CD4-positive, alpha-beta T cell (primary cell): ENCODE measurements around the gene ERICH4. TPM values are rescaled to one million over a fixed set of nuclear protein-coding genes. Genes with fewer than 3 reads are reported as not detected.

ENCODE experiments used
- ATAC-seq: fragments of 200-7000 bp; cut with Tn5 transposase; one replicate; pipeline ENCODE4 v1.10.0; 2022; ENCODE audit warnings: mild to moderate bottlenecking; ENCODE audit not compliant: poor library complexity
- CTCF ChIA-PET: fragments of 350-600 bp; sonication (Branson Sonifier 250); formaldehyde crosslinking; loops from one replicate; lab custom pipeline; 2021; ENCODE audit warnings: antibody characterized with exemption, inconsistent platforms; lab: Charles Lee
- POLR2A ChIA-PET: fragments of 350-600 bp; sonication (Branson Sonifier 250); formaldehyde crosslinking; loops from one replicate; lab custom pipeline; 2021; ENCODE audit warnings: antibody characterized with exemption, inconsistent platforms; lab: Charles Lee
- DNase-seq, 14 experiments: peaks; one replicate each; pipeline ENCODE4 v3.0.0-alpha.2; 2013 to 2020; ENCODE audit warnings: mixed read lengths in 2 of 14
- H3K27ac ChIP-seq, 2 donors: one replicate each; pipeline versions ENCODE4 v1.5.1 to v1.7.0; 2013; ENCODE audit warnings: low read length in 2 of 2, low read depth in 1 of 2, mild to moderate bottlenecking in 1 of 2
- H3K27me3 ChIP-seq, 2 experiments: 1 replicate in 1 of 2; 2 replicates in 1 of 2; pipeline versions ENCODE4 v1.6.1 to v1.7.0; 2013; ENCODE audit warnings: low read length in 2 of 2, control low read depth in 1 of 2, mild to moderate bottlenecking in 1 of 2, moderate library complexity in 1 of 2; ENCODE audit not compliant: insufficient read depth in 2 of 2, control insufficient read depth in 1 of 2
- H3K36me3 ChIP-seq: one replicate; pipeline ENCODE4 v1.6.1; 2013; ENCODE audit warnings: low read length, control low read depth; ENCODE audit not compliant: insufficient read depth
- H3K4me1 ChIP-seq: one replicate; pipeline ENCODE4 v1.6.1; 2013; ENCODE audit warnings: low read length, control low read depth; ENCODE audit not compliant: insufficient read depth
- H3K4me3 ChIP-seq: one replicate; pipeline ENCODE4 v1.5.1; 2013; ENCODE audit warnings: mild to moderate bottlenecking, low read length, moderate library complexity
- H3K9me3 ChIP-seq, 2 experiments: 1 replicate in 1 of 2; 2 replicates in 1 of 2; pipeline versions ENCODE4 v1.6.1 to v1.7.0; 2013; ENCODE audit warnings: low read length in 2 of 2, mild to moderate bottlenecking in 2 of 2, control low read depth in 1 of 2, moderate library complexity in 1 of 2; ENCODE audit not compliant: control insufficient read depth in 1 of 2, insufficient read depth in 1 of 2
- H3K27ac Mint-ChIP-seq: one replicate; pipeline ENCODE4 v1.8.0; 2020; ENCODE audit warnings: mixed read lengths
- H3K27me3 Mint-ChIP-seq: one replicate; pipeline ENCODE4 v1.8.0; 2021; ENCODE audit warnings: mixed read lengths
- H3K36me3 Mint-ChIP-seq: one replicate; pipeline ENCODE4 v1.8.0; 2021; ENCODE audit warnings: low read depth, mixed read lengths
- H3K4me1 Mint-ChIP-seq: one replicate; pipeline ENCODE4 v1.8.0; 2021; ENCODE audit warnings: low read depth, mixed read lengths
- H3K4me3 Mint-ChIP-seq: one replicate; pipeline ENCODE4 v1.8.0; 2020; ENCODE audit warnings: mild to moderate bottlenecking, mixed read lengths
- H3K9me3 Mint-ChIP-seq: one replicate; pipeline ENCODE4 v1.8.0; 2020; ENCODE audit warnings: mixed read lengths
- CTCF ChIP-seq: fragments of 200-600 bp; IDR thresholded peaks from one replicate; pipeline ENCODE4 v1.8.0; 2022; ENCODE audit warnings: antibody characterized with exemption, mild to moderate bottlenecking
- intact Hi-C, 2 experiments: fragments of 100-400 bp; cut with DNase I in 1 of 2; cut with micrococcal nuclease in 1 of 2; formaldehyde crosslinking; loops; one replicate each; pipeline versions ENCODE4 v1.15.1 to v1.9.0; 2023 to 2025; cut with DNase I, micrococcal nuclease
- total RNA-seq, 174 experiments: library from RNA in 2 of 174; stranded (reverse) in 2 of 174; gene quantifications; one replicate each; pipeline ENCODE4 v1.2.3 and lab custom pipeline; 2021 to 2026

Gene ERICH4
- total RNA-seq, 2 experiments from 2014 or later, result not detected

DNA sequence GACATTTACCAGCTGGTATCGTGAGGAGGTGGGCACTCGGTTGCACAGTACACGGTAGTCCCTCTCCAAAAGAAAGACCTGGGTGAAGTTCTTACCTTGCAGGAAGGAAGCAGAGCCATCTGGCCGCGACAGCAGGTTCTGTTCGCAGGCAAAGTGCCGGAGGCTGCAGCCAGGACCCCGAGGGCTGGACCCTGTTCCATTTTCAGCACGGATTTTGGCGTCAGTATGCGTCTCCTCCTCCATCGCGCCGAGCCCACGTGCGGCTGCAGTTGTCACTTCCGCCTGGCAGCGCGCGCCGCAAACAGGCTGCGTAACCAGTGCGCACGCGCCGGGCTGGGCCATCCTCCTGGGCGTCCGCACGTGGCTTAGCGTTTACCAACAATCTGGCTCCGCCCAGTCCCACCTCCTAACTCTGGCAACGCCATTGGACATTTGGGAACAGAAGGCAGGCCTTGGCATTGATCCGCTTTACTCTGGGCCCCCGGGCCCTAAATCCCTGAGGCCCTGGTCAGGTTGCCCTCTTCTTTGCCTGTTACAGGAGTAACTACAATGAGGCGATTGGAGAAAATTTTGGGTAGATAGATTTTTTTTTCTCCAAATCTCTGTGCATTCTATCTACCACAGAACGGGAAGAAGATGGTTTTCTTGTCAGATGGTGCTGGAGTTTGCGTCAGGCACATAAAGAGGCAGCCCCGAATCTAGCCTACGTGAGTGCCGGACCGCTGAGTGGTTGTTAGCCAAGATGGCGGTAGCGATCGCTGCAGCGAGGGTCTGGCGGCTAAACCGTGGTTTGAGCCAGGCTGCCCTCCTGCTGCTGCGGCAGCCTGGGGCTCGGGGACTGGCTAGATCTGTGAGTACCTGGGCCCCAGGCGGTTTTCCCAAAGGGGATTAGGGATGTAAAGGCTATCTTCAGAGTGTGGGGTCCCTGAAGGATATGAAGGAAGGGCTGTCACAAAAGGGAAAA is 45.6 kb upstream of the ERICH4 start, which contains the start of the genes BCKDHA and EXOSC5:
Gene BCKDHA, plus strand, starts transcription at position 733 of the 964 bp plus-strand sequence. Its CDS starts 10 bp downstream, at position 743.
Gene EXOSC5, minus strand, starts transcription at position 274 of the 964 bp plus-strand sequence. Its CDS starts 31 bp downstream, at position 243.
- peaks cover 11% of the 10 kb centered on the region for H3K36me3 ChIP-seq
- Mint-ChIP-seq H3K4me3 (peak within 1 kb of the TSS; percentile 96), H3K27me3 (no peaks in the 10 kb centered on the region), H3K4me1 (peaks cover 57% of the 10 kb centered on the region), H3K36me3 (peaks cover 36% of the 10 kb centered on the region), H3K27ac (peak within 1 kb of the TSS; percentile 99), H3K9me3 (no peaks in the 10 kb centered on the region)
- ChIA-PET POLR2A (interaction anchor here (1.2 to 1.5 kb wide), 2 partner anchors 33 to 41 kb away, joined by 3 read pairs; partner anchors contain the start of gene B9D2), CTCF (interaction anchor here (1.1 to 1.2 kb wide), 2 partner anchors 43 to 135 kb away, joined by 3 read pairs; partner anchors contain the start of gene DMAC2)
- no peaks in the 10 kb centered on the region for H3K27me3 ChIP-seq
- no peak for TF ChIP-seq CTCF
- peak; percentile 98 for ATAC-seq
- peak within 1 kb of the TSS; percentile 91 to 99 for H3K27ac ChIP-seq
- peaks cover 38% of the 10 kb centered on the region for H3K4me1 ChIP-seq
- peak; percentile 97 to 100 (median 99) for DNase-seq
- H3K9me3 ChIP-seq, result no peaks in the 10 kb centered on the region
- intact Hi-C loops, result loop anchor here (1.0 to 5.0 kb wide), 6 partner anchors 33 to 198 kb away; partner anchors contain the start of genes B9D2 (in 2 of the 2), DMAC2 (in 1 of the 2), HNRNPUL1 (in 1 of the 2) and TGFB1 (in 1 of the 2)
- peak within 1 kb of the TSS; percentile 82 for H3K4me3 ChIP-seq

GRCh38 chr19:41398050-41398418 is 44.9 kb upstream of the ERICH4 start:
- Histone ChIP-seq H3K27me3 (no peaks in the 10 kb centered on the region), H3K4me1 (peaks cover 38% of the 10 kb centered on the region), H3K36me3 (peaks cover 7% of the 10 kb centered on the region), H3K27ac (peak overlapping the region; percentile 91 to 99), H3K4me3 (peak overlapping the region; percentile 82), H3K9me3 (no peaks in the 10 kb centered on the region)
- no peak for TF ChIP-seq CTCF
- Mint-ChIP-seq H3K27me3 (no peaks in the 10 kb centered on the region), H3K4me3 (peak overlapping the region; percentile 96), H3K27ac (peak overlapping the region; percentile 99), H3K36me3 (peaks cover 30% of the 10 kb centered on the region), H3K4me1 (peaks cover 57% of the 10 kb centered on the region), H3K9me3 (no peaks in the 10 kb centered on the region)
- POLR2A ChIA-PET, result interaction anchor here (1.1 to 1.2 kb wide), 3 partner anchors 35 to 134 kb away, joined by 3 to 4 read pairs (median 3); partner anchors contain the start of gene HNRNPUL1
- DNase-seq, result no peak
- CTCF ChIA-PET, result no interaction called here
- intact Hi-C loops, result loop anchor here in 1 of 2 experiments (5.0 kb wide), 1 partner anchor 164 kb away; no protein-coding TSS in a partner anchor
- ATAC-seq, result no peak

GRCh38 chr19:41398598-41398997 is 44.4 kb upstream of the ERICH4 start:
- H3K27me3 Mint-ChIP-seq, result no peaks in the 10 kb centered on the region
- intact Hi-C loops, result loop anchor here in 1 of 2 experiments (5.0 kb wide), 1 partner anchor 164 kb away; no protein-coding TSS in a partner anchor
- peak overlapping the region; percentile 82 for H3K4me3 ChIP-seq

More at GRCh38 chr19:41398598-41398997, 44.4 kb upstream of the ERICH4 start:
- H3K27ac Mint-ChIP-seq, result peak overlapping the region; percentile 99
- no peaks in the 10 kb centered on the region for H3K9me3 Mint-ChIP-seq
- Histone ChIP-seq H3K27ac (no peak overlapping the region), H3K36me3 (peaks cover 9% of the 10 kb centered on the region), H3K27me3 (no peaks in the 10 kb centered on the region), H3K4me1 (peaks cover 38% of the 10 kb centered on the region), H3K9me3 (no peaks in the 10 kb centered on the region)
- CTCF ChIA-PET, result no interaction called here
- ATAC-seq (no peak), DNase-seq (no peak)
- POLR2A ChIA-PET, result interaction anchor here (1.1 to 1.2 kb wide), 3 partner anchors 35 to 135 kb away, joined by 3 to 4 read pairs (median 3); partner anchors contain the start of gene HNRNPUL1
- peaks cover 57% of the 10 kb centered on the region for H3K4me1 Mint-ChIP-seq
- no peak for TF ChIP-seq CTCF
- H3K36me3 Mint-ChIP-seq, result peaks cover 28% of the 10 kb centered on the region
- H3K4me3 Mint-ChIP-seq, result peak overlapping the region; percentile 96
